Liver (tissue), 9 donors: ENCODE data around the gene TACR1. TPM values are rescaled to one million over a fixed set of nuclear protein-coding genes. Genes with fewer than 3 reads are reported as not detected.

Experiments used
- DNase-seq: peaks from one replicate; pipeline ENCODE4 v3.0.0-alpha.2; 2017; ENCODE audit warnings: low spot score
- H3K27ac ChIP-seq, 2 donors: one replicate each; pipeline ENCODE4 v1.7.0; 2013; ENCODE audit warnings: inconsistent platforms in 2 of 2, low read length in 2 of 2, control low read depth in 1 of 2, low read depth in 1 of 2, mild to moderate bottlenecking in 1 of 2
- H3K27me3 ChIP-seq, 4 donors: one replicate each; pipeline versions ENCODE4 v1.6.1 to v1.7.0; 2013; ENCODE audit warnings: low read length in 3 of 4, inconsistent platforms in 1 of 4, mild to moderate bottlenecking in 1 of 4, moderate library complexity in 1 of 4; ENCODE audit not compliant: control insufficient read depth in 4 of 4, insufficient read depth in 4 of 4
- H3K36me3 ChIP-seq, 4 donors: one replicate each; pipeline versions ENCODE4 v1.6.1 to v1.7.0; 2013; ENCODE audit warnings: low read length in 3 of 4, mild to moderate bottlenecking in 3 of 4, low read depth in 1 of 4, moderate library complexity in 1 of 4; ENCODE audit not compliant: control insufficient read depth in 4 of 4, insufficient read depth in 3 of 4
- H3K4me1 ChIP-seq, 4 donors: one replicate each; pipeline versions ENCODE4 v1.6.1 to v1.7.0; 2013; ENCODE audit warnings: low read length in 3 of 4, mild to moderate bottlenecking in 3 of 4, moderate library complexity in 1 of 4; ENCODE audit not compliant: control insufficient read depth in 4 of 4, insufficient read depth in 4 of 4
- H3K4me3 ChIP-seq, 3 donors: one replicate each; pipeline versions ENCODE4 v1.6.1 to v1.7.0; 2013; ENCODE audit warnings: low read length in 3 of 3, control low read depth in 1 of 3, low read depth in 1 of 3, mild to moderate bottlenecking in 1 of 3
- H3K9ac ChIP-seq, 2 donors: one replicate each; pipeline ENCODE4 v1.7.0; 2013; ENCODE audit warnings: low read length in 2 of 2, mild to moderate bottlenecking in 2 of 2, moderate library complexity in 2 of 2, control low read depth in 1 of 2, low read depth in 1 of 2
- H3K9me3 ChIP-seq, 4 donors: one replicate each; pipeline versions ENCODE4 v1.6.1 to v1.7.0; 2013; ENCODE audit warnings: low read length in 3 of 4; ENCODE audit not compliant: control insufficient read depth in 4 of 4
- EGR1 ChIP-seq, 2 donors: IDR thresholded peaks; 2 replicates each; pipeline ENCODE4 v1.6.1; 2016 to 2018; ENCODE audit warnings: antibody characterized with exemption in 2 of 2, low read depth in 2 of 2
- FOXA1 ChIP-seq: IDR thresholded peaks from 2 replicates; pipeline ENCODE4 v1.6.1; 2016; ENCODE audit warnings: antibody characterized with exemption
- FOXA2 ChIP-seq: IDR thresholded peaks from 2 replicates; pipeline ENCODE4 v1.6.1; 2016; ENCODE audit warnings: antibody characterized with exemption
- HNF4A ChIP-seq, 2 donors: conservative IDR thresholded peaks; 2 replicates each; pipeline ENCODE4 v1.6.1; 2016; ENCODE audit warnings: antibody characterized with exemption in 2 of 2, mild to moderate bottlenecking in 2 of 2
- JUND ChIP-seq, 2 donors: IDR thresholded peaks; 2 replicates each; pipeline ENCODE4 v1.6.1; 2016; ENCODE audit warnings: antibody characterized with exemption in 2 of 2
- NR2F2 ChIP-seq: IDR thresholded peaks from 2 replicates; pipeline ENCODE4 v1.6.1; 2016; ENCODE audit warnings: antibody characterized with exemption
- RAD21 ChIP-seq, 2 donors: IDR thresholded peaks; 2 replicates each; pipeline ENCODE4 v1.6.1; 2016; ENCODE audit warnings: antibody characterized with exemption in 2 of 2, mild to moderate bottlenecking in 2 of 2
- SP1 ChIP-seq: IDR thresholded peaks from 2 replicates; pipeline ENCODE4 v1.6.1; 2018; ENCODE audit warnings: antibody characterized with exemption, mild to moderate bottlenecking
- WGBS: extraction: QIAGEN DNeasy Blood & Tissue Kit; methylation state at CpG from one replicate; pipeline ENCODE4 v1.1.7; 2013; 5-methylcytosine and 5-hydroxymethylcytosine counted together
- polyA plus RNA-seq, 2 donors: library from polyadenylated mRNA; stranded (reverse) in 1 of 2; unstranded in 1 of 2; fragments of 200-250 nt in 1 of 2; fragments of >200 nt in 1 of 2; fragmentation: Nextera tagmentation in 1 of 2; extraction: Ambion mirVana in 1 of 2; gene quantifications; one replicate each; pipeline versions ENCODE4 v1.2.1 to v1.2.3, GENCODE V29; 2013 to 2015
- total RNA-seq, 2 donors: library from RNA; depleted of rRNA; stranded (reverse); fragments of >200 nt; gene quantifications; one replicate each; pipeline ENCODE4 v1.2.3, GENCODE V29; 2014
- TF ChIP-seq, protein P1 (sequence below): fragments of 150-350 bp; IDR thresholded peaks from 2 replicates; pipeline ENCODE4 v1.5.1; 2017; ENCODE audit warnings: improper control_type of control experiment, low read depth, low read length; ENCODE audit not compliant: missing input control
- TF ChIP-seq, protein P2 (sequence below): IDR thresholded peaks from 2 replicates; pipeline ENCODE4 v1.6.1; 2016; ENCODE audit warnings: antibody characterized with exemption
- TF ChIP-seq, protein P3 (sequence below): IDR thresholded peaks from 2 replicates; pipeline ENCODE4 v1.6.1; 2016; ENCODE audit warnings: antibody characterized with exemption
- donor health status: healthy.
- donor health status: healthy.
- donor health status: healthy.
- donor health status: healthy.
- donor health status: healthy.

TACR1 gene
- total and polyA plus RNA-seq, 4 donors = 0.02 to 0.84 (median 0.14) TPM; not detected in 1

DNA sequence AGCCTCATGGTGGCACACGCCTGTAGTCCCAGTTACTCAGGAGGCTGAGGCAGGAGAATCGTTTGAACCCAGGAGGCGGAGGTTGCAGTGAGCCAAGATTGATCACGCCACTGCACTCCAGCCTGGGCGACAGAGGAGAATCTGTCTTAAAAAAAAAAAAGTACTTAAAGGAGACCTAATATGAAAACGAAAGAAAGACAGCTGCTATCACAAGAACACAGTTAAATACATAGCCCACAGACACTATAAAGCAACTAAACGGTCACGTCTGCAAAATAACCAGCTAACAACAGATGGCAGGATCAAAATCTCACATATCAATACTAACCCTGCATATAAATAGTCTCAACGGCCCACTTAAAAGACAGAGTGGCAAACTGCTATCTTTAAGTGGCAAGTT lies 43.9 kb upstream of the TACR1 start:
- 88% methylated on average over 9 of the region's 9 CpGs for WGBS
- Histone ChIP-seq H3K9ac (no peak overlapping the region), H3K36me3 (no peaks in the 10 kb centered on the region), H3K27ac (no peak overlapping the region), H3K4me3 (no peak overlapping the region), H3K9me3 (peaks cover 2 to 10% (median 4%) of the 10 kb centered on the region in 4 donors), H3K27me3 (no peaks in the 10 kb centered on the region), H3K4me1 (no peaks in the 10 kb centered on the region)
- no peak for DNase-seq
- TF ChIP-seq FOXA1 (no peak), JUND (IDR thresholded peaks at IDR 0.05) (no peak)

DNA sequence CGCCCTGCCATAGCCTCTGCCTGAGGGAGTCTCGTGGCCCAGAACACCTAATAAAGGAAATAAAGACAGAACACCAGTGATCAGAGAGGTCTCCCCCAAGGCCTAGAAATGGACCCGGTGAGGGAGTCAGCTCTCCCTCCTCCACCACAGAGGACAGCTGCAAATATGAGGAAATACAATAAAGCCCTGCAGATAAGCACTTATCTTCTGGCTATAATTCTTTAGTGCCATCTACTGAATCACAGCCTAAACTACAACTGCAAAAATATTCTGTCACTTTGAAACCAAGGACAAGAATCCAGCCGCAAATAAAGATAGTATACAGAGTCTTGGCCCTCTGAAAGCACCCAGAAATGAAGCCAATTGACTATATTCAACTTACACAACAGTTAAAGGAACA lies 42.4 kb upstream of the TACR1 start:
- WGBS = 78% methylated on average over 4 of the region's 4 CpGs
- TF ChIP-seq, protein P1, sequence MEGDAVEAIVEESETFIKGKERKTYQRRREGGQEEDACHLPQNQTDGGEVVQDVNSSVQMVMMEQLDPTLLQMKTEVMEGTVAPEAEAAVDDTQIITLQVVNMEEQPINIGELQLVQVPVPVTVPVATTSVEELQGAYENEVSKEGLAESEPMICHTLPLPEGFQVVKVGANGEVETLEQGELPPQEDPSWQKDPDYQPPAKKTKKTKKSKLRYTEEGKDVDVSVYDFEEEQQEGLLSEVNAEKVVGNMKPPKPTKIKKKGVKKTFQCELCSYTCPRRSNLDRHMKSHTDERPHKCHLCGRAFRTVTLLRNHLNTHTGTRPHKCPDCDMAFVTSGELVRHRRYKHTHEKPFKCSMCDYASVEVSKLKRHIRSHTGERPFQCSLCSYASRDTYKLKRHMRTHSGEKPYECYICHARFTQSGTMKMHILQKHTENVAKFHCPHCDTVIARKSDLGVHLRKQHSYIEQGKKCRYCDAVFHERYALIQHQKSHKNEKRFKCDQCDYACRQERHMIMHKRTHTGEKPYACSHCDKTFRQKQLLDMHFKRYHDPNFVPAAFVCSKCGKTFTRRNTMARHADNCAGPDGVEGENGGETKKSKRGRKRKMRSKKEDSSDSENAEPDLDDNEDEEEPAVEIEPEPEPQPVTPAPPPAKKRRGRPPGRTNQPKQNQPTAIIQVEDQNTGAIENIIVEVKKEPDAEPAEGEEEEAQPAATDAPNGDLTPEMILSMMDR = peak; percentile 39
- TF ChIP-seq FOXA2 (no peak), RAD21 (IDR thresholded peaks at IDR 0.05) (peak; percentile 73)
- TF ChIP-seq, protein P2, sequence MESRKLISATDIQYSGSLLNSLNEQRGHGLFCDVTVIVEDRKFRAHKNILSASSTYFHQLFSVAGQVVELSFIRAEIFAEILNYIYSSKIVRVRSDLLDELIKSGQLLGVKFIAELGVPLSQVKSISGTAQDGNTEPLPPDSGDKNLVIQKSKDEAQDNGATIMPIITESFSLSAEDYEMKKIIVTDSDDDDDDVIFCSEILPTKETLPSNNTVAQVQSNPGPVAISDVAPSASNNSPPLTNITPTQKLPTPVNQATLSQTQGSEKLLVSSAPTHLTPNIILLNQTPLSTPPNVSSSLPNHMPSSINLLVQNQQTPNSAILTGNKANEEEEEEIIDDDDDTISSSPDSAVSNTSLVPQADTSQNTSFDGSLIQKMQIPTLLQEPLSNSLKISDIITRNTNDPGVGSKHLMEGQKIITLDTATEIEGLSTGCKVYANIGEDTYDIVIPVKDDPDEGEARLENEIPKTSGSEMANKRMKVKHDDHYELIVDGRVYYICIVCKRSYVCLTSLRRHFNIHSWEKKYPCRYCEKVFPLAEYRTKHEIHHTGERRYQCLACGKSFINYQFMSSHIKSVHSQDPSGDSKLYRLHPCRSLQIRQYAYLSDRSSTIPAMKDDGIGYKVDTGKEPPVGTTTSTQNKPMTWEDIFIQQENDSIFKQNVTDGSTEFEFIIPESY = no peak
- Histone ChIP-seq H3K27me3 (no peaks in the 10 kb centered on the region), H3K4me1 (no peaks in the 10 kb centered on the region), H3K4me3 (no peak overlapping the region), H3K9ac (no peak overlapping the region), H3K27ac (no peak overlapping the region), H3K9me3 (peaks cover 2 to 10% (median 4%) of the 10 kb centered on the region in 4 donors), H3K36me3 (no peaks in the 10 kb centered on the region)
- no peak for DNase-seq

DNA sequence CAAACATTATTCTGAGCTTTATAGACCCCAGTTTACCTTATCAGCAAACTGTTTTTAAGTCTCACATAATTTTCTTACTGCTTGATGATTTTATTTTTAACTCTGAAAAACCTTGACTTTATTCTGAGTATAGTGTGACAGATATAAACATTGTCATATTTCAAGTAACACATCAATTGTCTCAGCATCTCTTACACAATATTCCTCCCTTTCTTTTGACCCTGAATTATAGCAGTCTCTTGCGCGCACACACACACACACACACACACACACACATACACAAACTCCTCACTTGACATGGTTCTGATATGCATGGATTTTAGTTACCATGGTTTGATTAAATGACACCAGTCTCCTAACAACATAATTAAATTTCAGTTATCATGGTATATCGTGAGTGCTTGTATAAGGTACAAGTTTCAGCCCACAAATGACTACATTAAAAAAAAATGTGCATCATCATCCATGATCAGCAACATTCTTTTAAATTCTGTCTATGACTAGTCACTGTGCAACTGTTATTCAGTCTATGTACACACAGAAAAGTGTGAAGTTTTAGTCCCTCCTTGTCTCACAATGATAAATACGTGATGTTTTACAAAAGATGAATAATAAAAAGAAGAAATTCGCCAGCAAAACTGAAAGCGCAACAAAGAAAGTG lies 39.5 kb upstream of the TACR1 start:
- H3K27me3 ChIP-seq = no peaks in the 10 kb centered on the region
- no peak overlapping the region for H3K4me3 ChIP-seq
- no peaks in the 10 kb centered on the region for H3K4me1 ChIP-seq
- 72% methylated on average over 6 of the region's 6 CpGs for WGBS
- H3K9ac ChIP-seq = no peak overlapping the region
- H3K36me3 ChIP-seq = no peaks in the 10 kb centered on the region
- TF ChIP-seq FOXA2 = no peak
- TF ChIP-seq, protein P3, sequence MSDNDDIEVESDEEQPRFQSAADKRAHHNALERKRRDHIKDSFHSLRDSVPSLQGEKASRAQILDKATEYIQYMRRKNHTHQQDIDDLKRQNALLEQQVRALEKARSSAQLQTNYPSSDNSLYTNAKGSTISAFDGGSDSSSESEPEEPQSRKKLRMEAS = no peak
- no peak for TF ChIP-seq SP1
- TF ChIP-seq, protein P1 = no peak
- no peak for TF ChIP-seq FOXA1
- TF ChIP-seq HNF4A (conservative IDR thresholded peaks at IDR 0.05) = no peak
- TF ChIP-seq EGR1 (IDR thresholded peaks at IDR 0.05; ENCODE audit: low read depth in 2 of 2) = no peak
- TF ChIP-seq NR2F2 = no peak
- DNase-seq = no peak
- peaks cover 2 to 10% (median 4%) of the 10 kb centered on the region in 4 donors for H3K9me3 ChIP-seq
- H3K27ac ChIP-seq = no peak overlapping the region
